Measurements from ENCODE around the gene PARD6A.

PARD6A gene

DNA sequence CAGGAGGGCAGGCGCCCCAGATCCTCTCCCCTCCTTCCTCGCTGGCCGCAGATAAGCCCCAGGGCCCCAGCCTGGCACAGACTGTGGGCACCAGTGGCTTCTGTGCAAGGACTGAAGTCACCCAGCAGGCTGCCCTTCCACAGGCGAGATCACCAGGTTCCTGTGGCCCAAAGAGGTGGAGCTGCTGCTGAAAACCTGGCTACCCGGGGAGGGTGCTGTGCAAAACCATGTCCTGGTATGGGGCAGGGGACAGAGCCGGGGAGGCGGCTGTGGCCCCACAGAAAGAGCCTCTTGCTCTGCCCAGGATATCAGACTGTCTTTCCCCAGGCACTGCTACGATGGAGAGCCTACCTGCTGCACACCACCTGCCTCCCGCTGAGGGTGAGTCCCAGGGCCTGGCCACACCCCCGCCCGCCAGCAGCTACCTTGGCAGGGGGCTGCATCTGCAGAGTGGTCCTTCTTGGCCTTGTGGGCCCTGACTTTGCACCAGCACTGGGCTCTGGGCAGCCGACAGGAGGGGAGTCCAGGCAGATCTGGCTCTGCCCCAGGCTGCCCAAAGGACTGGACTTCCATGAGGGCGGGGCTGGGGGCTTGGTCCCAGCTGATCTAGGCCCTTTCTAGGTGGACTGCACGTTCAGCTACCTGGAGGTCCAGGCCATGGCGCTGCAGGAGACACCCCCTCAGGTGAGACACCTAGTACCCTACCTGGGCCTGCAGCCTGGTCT lies 15.2 kb upstream of the PARD6A start:
- TF ChIP-seq, protein P1, sequence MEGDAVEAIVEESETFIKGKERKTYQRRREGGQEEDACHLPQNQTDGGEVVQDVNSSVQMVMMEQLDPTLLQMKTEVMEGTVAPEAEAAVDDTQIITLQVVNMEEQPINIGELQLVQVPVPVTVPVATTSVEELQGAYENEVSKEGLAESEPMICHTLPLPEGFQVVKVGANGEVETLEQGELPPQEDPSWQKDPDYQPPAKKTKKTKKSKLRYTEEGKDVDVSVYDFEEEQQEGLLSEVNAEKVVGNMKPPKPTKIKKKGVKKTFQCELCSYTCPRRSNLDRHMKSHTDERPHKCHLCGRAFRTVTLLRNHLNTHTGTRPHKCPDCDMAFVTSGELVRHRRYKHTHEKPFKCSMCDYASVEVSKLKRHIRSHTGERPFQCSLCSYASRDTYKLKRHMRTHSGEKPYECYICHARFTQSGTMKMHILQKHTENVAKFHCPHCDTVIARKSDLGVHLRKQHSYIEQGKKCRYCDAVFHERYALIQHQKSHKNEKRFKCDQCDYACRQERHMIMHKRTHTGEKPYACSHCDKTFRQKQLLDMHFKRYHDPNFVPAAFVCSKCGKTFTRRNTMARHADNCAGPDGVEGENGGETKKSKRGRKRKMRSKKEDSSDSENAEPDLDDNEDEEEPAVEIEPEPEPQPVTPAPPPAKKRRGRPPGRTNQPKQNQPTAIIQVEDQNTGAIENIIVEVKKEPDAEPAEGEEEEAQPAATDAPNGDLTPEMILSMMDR (IDR thresholded peaks at IDR 0.05; ENCODE audit: poor library complexity, severe bottlenecking): no peak
- Histone ChIP-seq H3K27me3 (ENCODE audit: insufficient read depth, poor library complexity, severe bottlenecking) (peaks cover 53% of the 10 kb centered on the region), H3K27ac (ENCODE audit: poor library complexity, severe bottlenecking) (no peak overlapping the region), H3K4me1 (ENCODE audit: insufficient read depth, poor library complexity, severe bottlenecking) (no peaks in the 10 kb centered on the region), H3K4me3 (ENCODE audit: severe bottlenecking) (no peak overlapping the region), H3K36me3 (ENCODE audit: low read depth) (no peaks in the 10 kb centered on the region), H3K9me3 (ENCODE audit: severe bottlenecking) (no peaks in the 10 kb centered on the region)
- no peak for DNase-seq (ENCODE audit: low spot score)
- no peak for ATAC-seq (ENCODE audit: low read depth)

DNA sequence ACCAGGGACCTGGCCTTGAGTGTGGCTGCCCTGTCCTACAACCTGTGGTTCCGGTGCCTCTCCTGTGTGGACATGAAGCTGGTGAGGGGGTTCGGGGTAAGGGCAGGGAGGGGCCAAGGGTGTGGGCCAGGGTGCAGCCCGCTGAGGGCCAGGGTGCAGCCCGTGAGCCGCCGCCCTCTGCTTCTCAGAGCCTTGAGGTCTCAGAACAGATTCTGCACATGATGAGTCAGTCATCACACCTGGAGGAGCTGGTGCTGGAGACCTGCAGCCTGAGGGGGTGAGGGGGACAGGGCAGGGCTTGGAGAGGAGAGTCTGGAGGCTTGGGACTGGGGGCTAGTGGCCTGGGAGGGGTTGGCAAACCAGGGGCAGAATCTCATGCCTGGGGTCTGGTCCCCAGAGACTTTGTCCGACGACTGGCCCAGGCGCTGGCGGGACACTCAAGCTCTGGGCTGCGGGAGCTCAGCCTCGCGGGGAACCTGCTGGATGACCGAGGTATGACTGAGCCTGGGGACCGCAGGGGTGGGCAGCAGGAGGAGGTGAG lies 13.6 kb upstream of the PARD6A start:
- peaks cover 69% of the 10 kb centered on the region for H3K27me3 ChIP-seq (ENCODE audit: insufficient read depth, poor library complexity, severe bottlenecking)
- H3K4me3 ChIP-seq (ENCODE audit: severe bottlenecking): no peak overlapping the region
- no peaks in the 10 kb centered on the region for H3K4me1 ChIP-seq (ENCODE audit: insufficient read depth, poor library complexity, severe bottlenecking)
- peak; percentile 66 for ATAC-seq (ENCODE audit: low read depth)
- no peak overlapping the region for H3K27ac ChIP-seq (ENCODE audit: poor library complexity, severe bottlenecking)
- H3K36me3 ChIP-seq (ENCODE audit: low read depth): no peaks in the 10 kb centered on the region
- no peak for DNase-seq (ENCODE audit: low spot score)
- TF ChIP-seq, protein P1 (IDR thresholded peaks at IDR 0.05; ENCODE audit: poor library complexity, severe bottlenecking): no peak
- H3K9me3 ChIP-seq (ENCODE audit: severe bottlenecking): no peaks in the 10 kb centered on the region

GRCh38 chr16:67647681-67648080 lies 13.1 kb upstream of the PARD6A start:
- DNase-seq (ENCODE audit: low spot score): no peak
- Histone ChIP-seq H3K27ac (ENCODE audit: poor library complexity, severe bottlenecking) (no peak overlapping the region), H3K4me1 (ENCODE audit: insufficient read depth, poor library complexity, severe bottlenecking) (no peaks in the 10 kb centered on the region), H3K9me3 (ENCODE audit: severe bottlenecking) (no peaks in the 10 kb centered on the region), H3K36me3 (ENCODE audit: low read depth) (no peaks in the 10 kb centered on the region), H3K4me3 (ENCODE audit: severe bottlenecking) (no peak overlapping the region), H3K27me3 (ENCODE audit: insufficient read depth, poor library complexity, severe bottlenecking) (peaks cover 73% of the 10 kb centered on the region)
- TF ChIP-seq, protein P1 (IDR thresholded peaks at IDR 0.05; ENCODE audit: poor library complexity, severe bottlenecking): no peak
- no peak for ATAC-seq (ENCODE audit: low read depth)

GRCh38 chr16:67648088-67648763 lies 12.5 kb upstream of the PARD6A start:
- Histone ChIP-seq H3K4me3 (ENCODE audit: severe bottlenecking) (no peak overlapping the region), H3K36me3 (ENCODE audit: low read depth) (no peaks in the 10 kb centered on the region), H3K27me3 (ENCODE audit: insufficient read depth, poor library complexity, severe bottlenecking) (peaks cover 75% of the 10 kb centered on the region), H3K4me1 (ENCODE audit: insufficient read depth, poor library complexity, severe bottlenecking) (no peaks in the 10 kb centered on the region), H3K27ac (ENCODE audit: poor library complexity, severe bottlenecking) (no peak overlapping the region), H3K9me3 (ENCODE audit: severe bottlenecking) (no peaks in the 10 kb centered on the region)
- ATAC-seq (ENCODE audit: low read depth) (no peak), DNase-seq (ENCODE audit: low spot score) (no peak)
- TF ChIP-seq, protein P1 (IDR thresholded peaks at IDR 0.05; ENCODE audit: poor library complexity, severe bottlenecking): no peak
